GM21786 (cell line): ENCODE results near the gene FADS2.

Source experiments
- ATAC-seq: cut with Tn5 transposase; IDR thresholded peaks from one replicate; pipeline ENCODE4 v1.9.1; 2021; ENCODE audit not compliant: unreplicated experiment

FADS2 gene

DNA sequence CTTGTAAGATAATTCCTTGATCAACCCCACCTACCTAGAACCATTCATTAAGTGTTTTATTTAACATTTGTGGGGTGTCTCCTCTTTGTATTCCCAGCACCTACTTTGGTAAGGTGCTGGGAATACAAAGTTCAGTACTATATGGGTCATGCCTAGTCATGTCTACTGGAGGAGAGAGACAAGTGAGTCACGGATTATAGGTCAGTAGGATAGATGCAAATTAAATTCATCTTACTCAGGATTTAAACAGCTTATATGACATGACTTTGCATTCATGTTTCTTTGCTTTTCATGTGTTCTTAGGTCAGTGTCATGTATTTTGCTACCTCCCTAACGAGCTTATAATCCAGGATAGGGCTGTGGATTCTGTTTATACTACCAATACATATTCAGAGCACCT, 7.9 kb upstream of the FADS2 start:
- no peak for ATAC-seq

DNA sequence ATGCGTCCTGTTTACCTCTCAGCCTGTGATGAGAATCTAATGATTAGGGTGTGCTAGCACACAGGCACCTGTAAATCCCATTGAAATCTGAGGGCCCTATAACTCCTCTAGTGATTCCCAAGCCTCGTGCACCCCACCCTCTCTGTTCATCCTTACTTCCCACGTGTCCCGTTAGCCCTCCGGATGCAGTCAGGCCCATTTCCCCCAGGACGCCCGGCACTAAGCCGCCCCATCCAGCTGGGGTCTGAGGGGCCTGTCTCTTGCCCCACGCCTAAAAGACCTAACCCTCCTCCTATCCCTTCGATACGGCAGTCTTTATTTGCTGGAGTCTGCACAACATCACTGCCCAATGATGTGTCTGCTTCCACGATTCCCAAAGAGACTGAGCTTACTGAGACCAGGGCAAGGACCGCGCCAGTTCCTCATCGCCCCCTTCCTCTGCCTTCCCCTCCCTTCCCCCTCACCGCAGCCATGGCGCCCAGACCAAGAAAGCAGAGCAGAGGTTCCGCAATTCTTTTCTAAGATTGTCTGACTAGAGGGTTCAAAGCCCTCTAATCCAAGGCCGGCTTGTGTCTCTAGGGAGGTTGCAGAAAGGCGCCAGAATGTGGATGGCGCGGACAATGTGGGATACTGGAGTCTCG, 1.1 kb upstream of the FADS2 start:
- ATAC-seq, result no peak

DNA sequence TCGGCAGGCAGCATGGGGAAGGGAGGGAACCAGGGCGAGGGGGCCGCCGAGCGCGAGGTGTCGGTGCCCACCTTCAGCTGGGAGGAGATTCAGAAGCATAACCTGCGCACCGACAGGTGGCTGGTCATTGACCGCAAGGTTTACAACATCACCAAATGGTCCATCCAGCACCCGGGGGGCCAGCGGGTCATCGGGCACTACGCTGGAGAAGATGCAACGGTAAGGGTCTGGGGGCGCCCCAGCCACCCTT, 204 bp downstream of the FADS2 start:
- ATAC-seq, result peak; percentile 2

DNA sequence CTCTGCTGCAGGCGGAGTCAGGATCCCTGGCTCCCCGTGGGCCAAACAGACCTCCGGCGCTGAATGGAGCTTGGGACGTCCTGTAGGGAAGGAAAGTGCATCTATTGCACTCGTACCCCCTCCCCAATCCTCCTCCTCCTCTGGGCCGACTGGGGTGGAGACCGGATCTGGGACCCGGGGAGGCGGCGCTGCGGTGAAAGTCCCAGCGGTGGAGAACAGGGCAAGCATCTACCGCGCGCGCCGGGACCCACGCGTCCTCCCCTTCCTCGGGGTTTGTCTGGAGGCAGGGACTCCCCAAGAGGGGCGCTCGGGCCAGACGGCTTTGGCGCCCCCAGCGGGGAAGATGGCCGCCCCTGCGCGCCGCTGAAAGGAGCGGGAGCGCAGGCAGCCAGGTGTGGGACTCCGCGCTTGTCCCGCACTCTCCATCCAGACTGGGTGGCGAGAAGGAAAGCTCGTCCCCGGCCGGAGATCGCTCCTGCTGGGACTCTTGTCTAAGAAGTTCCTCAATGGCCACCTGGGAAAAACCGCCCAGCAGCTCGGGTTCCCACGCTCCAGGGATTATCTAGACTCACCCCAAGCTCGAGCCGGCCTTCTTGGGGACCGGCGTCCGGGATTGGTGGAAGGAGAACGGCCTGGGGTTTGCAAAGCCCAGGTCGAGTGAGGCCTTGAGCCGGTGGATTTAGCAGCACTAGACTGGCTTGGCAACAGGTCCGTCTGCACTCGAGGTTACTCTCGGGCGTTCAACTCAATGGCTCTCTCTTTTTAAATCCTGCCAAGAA, 718 bp downstream of the FADS2 start:
- no peak for ATAC-seq

DNA sequence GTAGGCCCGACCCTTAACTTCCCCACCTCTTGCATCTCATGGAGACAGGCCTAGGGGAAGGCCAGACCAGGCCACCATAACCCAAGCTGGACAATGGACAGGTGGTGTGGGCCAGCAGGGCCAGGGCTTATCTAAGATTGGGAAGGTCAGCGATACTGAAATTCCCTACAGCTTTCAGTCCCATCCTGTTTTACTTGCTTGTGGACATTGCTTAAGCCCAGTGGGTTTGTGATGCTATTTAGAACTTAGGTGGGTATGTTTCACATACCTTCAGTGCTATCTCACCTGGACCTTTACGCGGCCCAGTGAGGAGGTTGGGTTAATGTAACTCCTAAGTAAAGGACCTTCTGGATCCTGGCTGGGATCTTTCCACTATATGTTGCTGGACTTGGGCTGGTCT, 1.7 kb downstream of the FADS2 start:
- no peak for ATAC-seq

DNA sequence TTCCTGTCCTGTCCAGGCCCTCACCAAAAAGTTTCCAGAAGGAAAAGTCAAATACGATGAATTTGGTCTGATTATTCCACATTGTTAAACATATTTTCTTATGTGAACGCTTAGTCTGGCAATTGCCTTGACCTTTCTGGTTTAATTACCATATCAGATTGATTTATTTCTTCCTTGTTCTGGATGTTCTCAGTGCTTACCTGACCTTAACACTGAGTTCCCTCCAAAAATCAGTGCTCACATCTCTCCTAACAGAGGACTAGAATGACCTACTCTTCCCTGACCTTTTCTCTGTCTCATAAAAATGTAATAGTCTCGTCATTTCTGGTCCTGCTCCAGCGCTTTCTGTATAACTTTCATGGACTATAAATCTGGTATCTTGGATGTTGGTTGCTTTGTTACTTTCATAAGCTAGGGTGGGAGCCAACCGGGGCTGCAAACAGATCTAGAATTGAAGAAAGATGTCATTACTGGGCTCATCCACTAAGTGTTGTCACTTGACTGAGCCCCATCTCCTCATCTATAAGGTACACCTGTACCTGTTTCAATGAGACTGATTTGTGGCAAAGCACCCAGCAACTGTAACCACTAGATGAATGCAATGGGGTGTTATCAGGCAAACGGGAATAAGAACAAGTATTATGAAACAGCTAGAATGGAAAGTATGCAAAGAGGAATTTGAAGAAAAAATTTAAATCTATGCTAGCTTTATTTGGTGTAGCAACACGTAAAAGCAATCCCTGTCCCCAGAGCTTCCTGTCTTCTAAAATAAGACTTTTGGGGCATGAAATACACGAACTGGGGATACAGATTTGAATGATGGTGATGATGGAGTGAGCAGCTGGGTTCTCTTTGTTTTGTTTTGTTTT, 2.4 kb downstream of the FADS2 start:
- ATAC-seq, result no peak

DNA sequence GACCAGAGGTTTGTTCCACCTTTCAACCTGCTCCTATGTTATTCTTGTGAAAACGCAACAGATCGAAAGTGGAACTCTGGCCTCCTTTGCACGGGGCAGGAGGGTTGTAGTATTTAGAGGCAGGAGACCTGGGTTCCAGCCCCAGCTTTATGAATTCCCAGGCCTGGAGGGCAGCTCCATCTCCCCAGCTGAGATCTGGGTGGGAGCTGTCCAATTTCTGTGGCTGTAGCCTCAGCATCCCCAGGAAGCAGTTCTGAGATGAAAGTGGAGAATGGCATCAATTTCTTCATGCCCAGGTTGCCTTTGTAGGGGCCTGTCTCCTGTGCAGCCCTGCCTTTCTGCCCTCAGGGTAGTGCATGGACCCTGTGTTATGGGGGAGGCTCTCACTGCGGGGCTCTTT, 4.1 kb downstream of the FADS2 start:
- ATAC-seq, result no peak

DNA sequence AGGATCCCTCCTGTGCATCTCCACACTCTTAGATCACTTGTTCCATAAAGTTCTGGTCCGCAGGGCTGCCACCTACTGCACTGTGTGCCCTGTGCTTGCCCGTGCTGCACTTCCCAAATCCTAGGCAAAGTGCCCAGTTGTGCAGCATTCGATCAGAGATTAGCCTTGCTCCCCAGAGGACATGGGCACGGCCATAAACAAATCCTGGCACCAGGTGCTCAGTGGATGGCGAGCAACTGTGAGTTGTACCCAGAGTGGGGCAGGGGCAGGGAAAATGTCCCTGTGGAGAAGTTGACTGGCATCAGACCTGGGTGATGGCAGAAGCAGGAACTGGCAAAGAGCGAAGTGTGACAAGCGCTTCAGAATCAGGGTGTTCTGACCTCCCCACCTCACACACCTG, 4.7 kb downstream of the FADS2 start:
- no peak for ATAC-seq

DNA sequence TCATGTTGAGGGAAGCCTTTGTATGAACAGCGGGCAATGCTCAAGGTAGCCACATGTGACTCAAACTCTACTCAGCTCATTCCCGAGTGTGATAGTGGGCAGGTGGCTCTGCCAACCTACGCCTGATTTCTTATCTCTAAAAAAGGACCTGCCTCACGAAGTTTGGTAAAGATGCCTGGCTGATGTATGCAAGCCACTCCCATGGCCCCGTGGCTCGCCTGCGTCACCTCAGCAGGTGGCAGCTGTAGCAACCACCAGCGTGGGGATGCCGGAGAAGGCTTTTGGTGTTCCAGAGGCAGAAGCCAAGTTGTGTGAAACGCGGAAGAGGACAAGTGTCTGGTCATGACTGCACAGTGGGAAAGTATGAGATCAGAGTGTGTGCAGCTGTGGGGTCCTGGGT, 5.4 kb downstream of the FADS2 start:
- no peak for ATAC-seq

DNA sequence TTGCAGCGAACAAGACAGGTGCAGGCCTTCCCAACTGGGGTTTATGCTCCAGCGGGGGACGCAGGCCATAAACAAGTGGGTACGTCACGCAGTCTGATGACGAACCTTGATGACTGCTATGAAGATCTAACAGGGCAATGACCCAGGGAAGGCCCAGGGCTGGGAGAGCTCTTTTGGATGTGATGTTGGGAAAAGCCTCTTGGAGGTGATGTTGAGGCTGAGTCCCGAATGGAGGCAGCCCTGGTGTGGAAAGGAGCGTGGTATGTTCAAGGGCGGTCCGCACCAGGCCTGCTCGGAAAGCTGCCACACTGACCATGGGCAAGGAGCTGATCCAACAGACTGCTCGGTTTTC, 5.8 kb downstream of the FADS2 start:
- ATAC-seq, result no peak

DNA sequence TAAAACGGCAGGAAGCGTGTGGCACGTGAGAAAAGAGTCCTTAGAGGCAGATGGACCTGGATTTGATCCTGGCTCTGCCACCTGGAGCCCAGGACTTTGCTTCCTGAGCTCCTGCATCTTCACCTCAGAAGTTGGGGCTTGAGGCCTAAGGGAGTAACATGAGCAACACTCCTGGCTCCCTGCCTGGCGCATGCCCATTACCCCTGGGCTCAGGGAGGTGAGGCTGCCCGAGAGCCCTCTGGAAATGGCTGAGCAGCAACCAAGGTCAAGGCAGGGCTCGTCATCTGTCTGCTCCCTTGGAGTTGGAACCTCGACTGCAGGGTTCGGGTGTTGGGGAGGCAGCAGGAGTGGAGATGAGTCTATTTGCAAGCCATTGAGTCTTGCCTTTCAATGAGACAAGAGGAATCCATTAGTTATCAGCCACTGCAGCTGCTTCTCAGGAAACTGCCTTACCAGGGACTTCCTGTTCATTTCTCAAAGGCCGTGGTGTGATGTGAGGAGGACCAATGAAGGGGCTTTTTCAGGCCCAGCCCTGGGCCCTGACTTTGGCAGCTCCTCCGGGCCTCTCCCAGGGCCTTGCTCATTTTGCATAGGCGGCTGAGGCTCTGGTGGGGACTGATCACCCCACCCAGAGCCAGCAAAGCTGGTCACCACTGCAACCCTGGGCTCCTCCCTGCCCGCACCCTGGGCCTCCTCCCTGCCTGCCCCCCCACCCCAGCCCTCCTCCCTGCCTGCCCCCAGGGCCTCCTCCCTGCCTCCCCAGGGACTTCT, 6.4 kb downstream of the FADS2 start:
- peak; percentile 88 for ATAC-seq

DNA sequence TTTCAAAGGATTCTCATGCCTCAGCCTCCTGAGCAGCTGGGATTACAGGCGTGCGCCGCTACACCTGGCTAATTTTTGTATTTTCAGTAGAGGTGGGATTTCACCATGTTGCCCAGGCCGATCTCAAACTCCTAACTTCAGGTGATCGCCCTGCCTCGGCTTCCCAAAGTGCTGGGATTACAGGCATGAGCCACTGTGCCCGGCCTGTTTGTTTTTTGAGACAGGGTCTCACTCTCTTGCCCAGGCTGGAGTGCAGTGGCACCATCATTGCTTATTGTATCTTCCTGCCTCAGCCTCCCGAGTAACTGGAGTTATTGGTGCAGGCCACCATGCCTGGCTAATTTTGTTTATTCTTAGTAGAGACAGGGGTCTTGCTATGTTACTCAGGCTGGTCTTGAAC, 8.1 kb downstream of the FADS2 start:
- ATAC-seq, result no peak

DNA sequence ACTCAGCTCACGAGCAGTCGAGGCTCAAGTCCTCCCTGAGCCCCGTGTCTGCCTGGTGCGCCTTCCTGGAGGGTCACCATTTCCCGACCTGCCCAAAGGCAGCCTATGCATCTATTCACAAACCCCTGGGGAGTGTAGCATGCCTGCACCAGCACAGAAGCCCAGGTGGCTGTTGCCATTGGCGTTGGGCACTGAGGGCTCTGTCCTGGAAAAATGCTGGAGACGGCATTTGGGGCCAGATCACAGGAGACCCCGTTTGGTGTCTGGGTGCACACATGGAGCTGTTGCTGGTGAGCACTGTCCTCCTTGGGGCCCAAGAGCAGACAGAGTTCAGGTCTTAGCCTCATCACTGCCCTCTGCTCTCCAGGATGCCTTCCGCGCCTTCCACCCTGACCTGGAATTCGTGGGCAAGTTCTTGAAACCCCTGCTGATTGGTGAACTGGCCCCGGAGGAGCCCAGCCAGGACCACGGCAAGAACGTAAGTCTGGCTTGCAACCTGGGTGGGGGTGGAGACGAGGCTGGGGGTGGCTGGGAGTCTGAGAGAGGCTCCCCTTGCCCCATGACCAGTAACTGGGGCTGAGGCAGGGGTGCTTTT, 9.4 kb downstream of the FADS2 start:
- no peak for ATAC-seq

DNA sequence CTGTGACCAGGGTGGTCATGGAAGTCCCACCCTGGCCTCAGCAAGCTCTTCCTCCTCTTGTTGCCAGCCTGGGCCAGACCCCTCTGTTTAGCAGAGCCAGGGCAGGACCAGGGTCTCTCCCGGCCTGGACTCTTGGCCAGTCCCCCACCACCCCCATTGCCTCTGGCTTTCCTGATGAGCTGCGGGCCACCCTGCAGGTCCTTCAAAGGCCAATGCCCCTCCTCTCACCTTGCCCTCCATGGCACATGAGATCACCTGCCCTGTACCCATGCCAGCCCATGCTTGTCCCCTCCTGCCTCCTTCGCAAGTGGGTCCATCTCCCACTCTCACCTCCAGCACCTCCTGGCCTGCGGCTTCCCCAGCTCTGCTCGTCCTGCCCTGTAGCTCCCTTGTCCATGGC, 10.4 kb downstream of the FADS2 start:
- ATAC-seq, result no peak

DNA sequence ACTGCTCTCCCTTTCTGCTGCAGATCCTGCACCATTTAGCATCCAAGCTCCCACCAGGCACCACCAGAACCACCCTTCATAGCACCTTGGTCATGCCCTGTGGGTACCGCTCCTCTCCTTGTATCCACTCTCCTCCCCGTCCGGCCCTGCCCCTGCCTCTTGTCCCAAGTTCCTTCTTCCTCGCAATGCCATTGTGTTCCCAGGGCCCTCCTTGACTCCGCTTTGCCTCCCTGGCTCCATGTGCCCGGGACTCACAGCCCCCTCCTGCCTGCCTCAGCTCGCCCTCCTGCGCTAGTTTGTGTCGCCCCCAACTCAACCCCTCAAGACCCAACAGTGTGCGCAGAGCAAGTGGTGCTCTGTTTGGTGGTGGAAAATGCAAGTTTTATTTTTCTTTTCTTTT, 10.8 kb downstream of the FADS2 start:
- no peak for ATAC-seq

DNA sequence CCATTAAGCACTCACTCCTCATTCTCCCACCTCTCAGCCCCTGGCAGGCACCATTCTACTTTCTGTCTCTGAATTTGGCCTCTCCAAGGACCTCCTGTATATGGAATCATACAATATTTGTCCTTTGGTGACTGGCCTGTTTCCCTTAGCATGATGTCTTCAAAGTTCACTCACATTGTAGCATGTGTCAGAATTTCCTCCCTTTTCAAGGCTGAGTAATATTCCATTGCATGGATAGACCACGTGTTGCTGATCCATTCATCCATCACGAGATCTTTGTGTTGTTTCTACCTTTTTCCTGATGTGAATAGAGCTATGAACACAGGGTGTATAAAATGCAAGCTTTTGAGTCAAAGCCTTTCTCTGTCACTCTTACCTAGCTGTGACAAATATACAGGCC, 11.6 kb downstream of the FADS2 start:
- no peak for ATAC-seq

DNA sequence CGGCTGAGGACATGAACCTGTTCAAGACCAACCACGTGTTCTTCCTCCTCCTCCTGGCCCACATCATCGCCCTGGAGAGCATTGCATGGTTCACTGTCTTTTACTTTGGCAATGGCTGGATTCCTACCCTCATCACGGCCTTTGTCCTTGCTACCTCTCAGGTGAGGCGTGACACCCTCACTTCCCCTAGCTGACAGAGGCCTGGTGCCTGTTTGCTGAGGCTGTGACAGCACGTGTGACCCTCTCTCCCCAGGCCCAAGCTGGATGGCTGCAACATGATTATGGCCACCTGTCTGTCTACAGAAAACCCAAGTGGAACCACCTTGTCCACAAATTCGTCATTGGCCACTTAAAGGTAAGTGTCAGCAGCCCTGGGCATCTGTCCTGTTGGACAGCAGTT, 12.3 kb downstream of the FADS2 start:
- ATAC-seq, result no peak

DNA sequence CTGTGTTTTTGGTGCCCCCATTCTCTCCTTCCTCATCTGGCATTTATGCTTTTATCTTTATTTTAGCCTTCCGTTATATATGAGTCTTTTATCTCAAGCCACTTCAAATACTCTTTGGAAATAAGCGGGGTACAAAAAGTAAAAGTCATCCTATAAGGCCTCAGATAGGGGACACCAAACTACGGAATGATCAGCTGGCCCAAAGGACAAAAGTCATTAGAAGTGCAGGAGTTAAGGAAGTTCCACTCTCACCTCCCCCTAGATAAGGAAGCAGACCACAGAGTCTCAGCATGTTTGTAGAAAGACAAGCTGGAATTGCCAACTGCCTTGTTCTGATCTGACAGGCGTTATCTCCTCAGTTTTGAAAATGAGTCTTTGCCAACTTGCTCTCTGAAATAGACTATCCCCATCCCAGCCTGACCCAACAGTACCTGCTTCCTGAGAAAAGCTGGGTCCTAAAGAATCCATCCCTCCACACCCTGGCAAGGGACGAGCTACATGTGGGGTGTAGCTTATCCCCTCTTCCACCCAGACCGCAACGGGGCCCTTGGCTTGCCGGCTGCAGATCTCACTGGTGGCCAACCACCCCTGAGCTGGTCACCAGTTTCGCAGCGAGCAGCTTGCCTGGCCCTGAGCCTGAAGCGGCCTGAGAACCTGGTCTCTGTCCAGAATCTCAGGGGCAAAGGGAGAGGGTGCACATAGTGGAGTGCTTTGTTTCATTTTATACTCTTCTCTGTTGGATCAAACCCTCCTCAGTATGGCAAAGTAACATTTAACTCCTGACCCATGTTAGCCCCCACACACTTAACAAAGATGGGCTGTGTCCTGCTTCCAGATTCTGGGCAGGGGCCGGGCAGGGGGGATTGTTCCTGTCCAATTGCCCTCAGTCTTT, 13.8 kb downstream of the FADS2 start:
- ATAC-seq, result no peak

DNA sequence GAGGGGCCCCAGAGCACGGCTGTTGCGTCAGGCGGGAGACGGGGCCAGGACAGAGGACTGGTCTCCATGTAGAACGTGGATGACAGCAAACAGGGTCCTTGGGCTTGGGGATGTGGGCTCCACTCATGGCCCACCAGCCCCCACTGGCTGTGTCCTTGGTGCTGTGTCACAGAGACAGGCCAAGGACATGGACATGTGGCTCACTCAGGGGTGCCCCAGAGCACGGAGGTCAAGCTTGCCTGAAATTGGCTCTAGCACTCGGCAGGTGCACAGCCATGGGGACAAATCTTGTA, 14.4 kb downstream of the FADS2 start:
- ATAC-seq, result no peak

DNA sequence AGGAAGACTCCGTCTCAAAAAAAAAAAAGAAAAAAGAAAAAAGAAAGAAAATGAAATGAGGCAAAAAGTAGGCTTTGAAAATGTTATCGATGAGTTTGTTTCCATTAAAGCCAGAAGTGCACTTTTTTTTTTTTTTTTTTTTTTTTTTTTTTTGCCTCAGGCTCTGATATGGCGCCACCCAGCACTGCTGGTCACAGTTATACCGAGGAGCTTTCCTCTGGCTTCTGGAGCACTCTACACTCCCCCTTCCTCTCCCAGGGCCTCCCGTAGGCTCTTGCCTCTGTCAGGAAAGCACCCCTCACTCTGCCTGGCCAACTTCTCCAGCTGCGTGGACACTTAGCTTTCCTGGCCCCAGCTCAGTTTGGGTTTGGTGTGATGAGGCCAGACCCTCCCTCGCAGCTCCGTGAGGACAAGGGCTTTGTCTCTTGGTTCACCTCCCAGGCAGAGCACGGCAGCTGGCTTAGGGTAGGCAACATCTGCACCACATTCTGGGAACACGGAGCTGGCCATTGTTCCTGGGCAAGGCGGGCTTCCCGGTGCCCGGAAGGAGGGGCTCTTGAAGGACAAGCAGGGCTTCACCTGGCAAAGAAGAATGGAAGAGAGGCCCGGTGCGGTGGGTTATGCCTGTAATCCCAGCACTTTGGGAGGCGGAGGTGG, 16.9 kb downstream of the FADS2 start:
- ATAC-seq, result no peak
